ENCODE measurements around the gene ARHGEF4. TPM values are rescaled to one million over a fixed set of nuclear protein-coding genes. Genes with fewer than 3 reads are reported as not detected.

Gene ARHGEF4
- total and polyA plus RNA-seq, 10 of the 15 experiments (the other 5 are each of a cell fraction or from before 2014, with no cell fraction given) = 0.02 to 0.24 (median 0.16) TPM; not detected in 6

DNA sequence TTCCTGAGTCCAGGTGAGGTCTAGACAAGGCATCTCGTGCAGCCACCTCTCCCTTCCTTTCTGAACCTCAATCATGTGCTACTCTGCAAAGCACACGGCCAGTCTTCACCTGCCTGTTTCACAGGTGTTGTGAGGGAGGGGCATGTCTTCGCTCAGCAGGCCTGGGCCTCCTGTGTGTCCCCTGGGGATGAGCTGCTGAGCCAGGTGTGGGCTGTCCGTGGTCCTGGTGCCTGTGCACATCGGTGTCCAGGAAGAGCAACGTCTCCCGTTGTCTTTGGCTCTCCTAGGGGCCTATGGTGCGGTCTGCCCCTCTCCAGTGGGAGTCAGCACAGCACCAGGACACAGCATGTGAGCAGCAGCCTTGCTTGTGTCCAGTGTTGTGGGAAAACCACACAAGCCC, 16.7 kb downstream of the ARHGEF4 start:
- intact Hi-C loops (cut with micrococcal nuclease; ENCODE audit: unreplicated experiment) = no loop called here
- Histone ChIP-seq H3K9me3 (replicated peaks; ENCODE audit: control insufficient read depth, insufficient read depth, low read length) (no peaks in the 10 kb centered on the region), H2AFZ (ENCODE audit: control insufficient read depth, low read depth, low read length) (no peak overlapping the region), H3K36me3 (ENCODE audit: control insufficient read depth in 2 of 2, insufficient read depth in 2 of 2, low read length in 1 of 2) (no peaks in the 10 kb centered on the region), H3K4me2 (ENCODE audit: control insufficient read depth, insufficient read depth) (no peak overlapping the region), H4K20me1 (ENCODE audit: control insufficient read depth, insufficient read depth) (no peaks in the 10 kb centered on the region), H3K27me3 (replicated peaks in 1 of 2; ENCODE audit: control insufficient read depth in 2 of 2, insufficient read depth in 2 of 2, low read length in 1 of 2) (no peaks in the 10 kb centered on the region; a peak in 1 of 4 replicates), H3K4me3 (no peak overlapping the region), H3K4me1 (ENCODE audit: control insufficient read depth, insufficient read depth, low read length) (no peaks in the 10 kb centered on the region), H3K79me2 (ENCODE audit: control insufficient read depth, insufficient read depth, low read length) (no peaks in the 10 kb centered on the region), H3K27ac (ENCODE audit: control insufficient read depth, insufficient read depth) (no peak overlapping the region), H3K9ac (ENCODE audit: control insufficient read depth, insufficient read depth, low read length) (no peak overlapping the region)
- 9% methylated on average over 8 of the region's 8 CpGs for WGBS (ENCODE audit: insufficient coverage, insufficient replicate concordance, low lambda C conversion rate, missing lambda C conversion rate)
- ATAC-seq = no peak
- DNase-seq (ENCODE audit: low read depth, low spot score) = no peak
- in situ Hi-C loops (cut with MboI) = no loop called here
- no TSS peak for BruUV-seq (replicated peaks)
- SMC1A ChIA-PET (ENCODE audit: uncharacterized antibody, unreplicated experiment) = interaction anchor here (1.0 kb wide), 1 partner anchor 20 kb away, joined by 5 read pairs; no protein-coding TSS in a partner anchor
- POLR2A ChIA-PET = no interaction called here
- RAD21 ChIA-PET (ENCODE audit: unreplicated experiment) = no interaction called here
- CTCF ChIA-PET = interaction anchor here (0.7 kb wide), 1 partner anchor 21 kb away, joined by 3 read pairs; no protein-coding TSS in a partner anchor
- no peak for FAIRE-seq
- TF ChIP-seq, protein P1, sequence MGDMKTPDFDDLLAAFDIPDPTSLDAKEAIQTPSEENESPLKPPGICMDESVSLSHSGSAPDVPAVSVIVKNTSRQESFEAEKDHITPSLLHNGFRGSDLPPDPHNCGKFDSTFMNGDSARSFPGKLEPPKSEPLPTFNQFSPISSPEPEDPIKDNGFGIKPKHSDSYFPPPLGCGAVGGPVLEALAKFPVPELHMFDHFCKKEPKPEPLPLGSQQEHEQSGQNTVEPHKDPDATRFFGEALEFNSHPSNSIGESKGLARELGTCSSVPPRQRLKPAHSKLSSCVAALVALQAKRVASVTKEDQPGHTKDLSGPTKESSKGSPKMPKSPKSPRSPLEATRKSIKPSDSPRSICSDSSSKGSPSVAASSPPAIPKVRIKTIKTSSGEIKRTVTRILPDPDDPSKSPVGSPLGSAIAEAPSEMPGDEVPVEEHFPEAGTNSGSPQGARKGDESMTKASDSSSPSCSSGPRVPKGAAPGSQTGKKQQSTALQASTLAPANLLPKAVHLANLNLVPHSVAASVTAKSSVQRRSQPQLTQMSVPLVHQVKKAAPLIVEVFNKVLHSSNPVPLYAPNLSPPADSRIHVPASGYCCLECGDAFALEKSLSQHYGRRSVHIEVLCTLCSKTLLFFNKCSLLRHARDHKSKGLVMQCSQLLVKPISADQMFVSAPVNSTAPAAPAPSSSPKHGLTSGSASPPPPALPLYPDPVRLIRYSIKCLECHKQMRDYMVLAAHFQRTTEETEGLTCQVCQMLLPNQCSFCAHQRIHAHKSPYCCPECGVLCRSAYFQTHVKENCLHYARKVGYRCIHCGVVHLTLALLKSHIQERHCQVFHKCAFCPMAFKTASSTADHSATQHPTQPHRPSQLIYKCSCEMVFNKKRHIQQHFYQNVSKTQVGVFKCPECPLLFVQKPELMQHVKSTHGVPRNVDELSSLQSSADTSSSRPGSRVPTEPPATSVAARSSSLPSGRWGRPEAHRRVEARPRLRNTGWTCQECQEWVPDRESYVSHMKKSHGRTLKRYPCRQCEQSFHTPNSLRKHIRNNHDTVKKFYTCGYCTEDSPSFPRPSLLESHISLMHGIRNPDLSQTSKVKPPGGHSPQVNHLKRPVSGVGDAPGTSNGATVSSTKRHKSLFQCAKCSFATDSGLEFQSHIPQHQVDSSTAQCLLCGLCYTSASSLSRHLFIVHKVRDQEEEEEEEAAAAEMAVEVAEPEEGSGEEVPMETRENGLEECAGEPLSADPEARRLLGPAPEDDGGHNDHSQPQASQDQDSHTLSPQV (IDR thresholded peaks at IDR 0.05) = no peak
- no peak for TF ChIP-seq JUNB (IDR thresholded peaks at IDR 0.05)
- TF ChIP-seq SMC3 (IDR thresholded peaks at IDR 0.05; ENCODE audit: borderline replicate concordance, low read length) = no peak
- no peak for TF ChIP-seq ZZZ3 (IDR thresholded peaks at IDR 0.05; ENCODE audit: control insufficient read depth, insufficient read length, low read depth)
- no peak for TF ChIP-seq CBX5 (IDR thresholded peaks at IDR 0.05; ENCODE audit: low read depth)
- no peak for TF ChIP-seq ASH2L (IDR thresholded peaks at IDR 0.05; ENCODE audit: borderline replicate concordance, low read depth)
- TF ChIP-seq EGR1 (IDR thresholded peaks at IDR 0.05; ENCODE audit: borderline replicate concordance in 1 of 2, low read depth in 2 of 2, low read length in 2 of 2) = no peak
- TF ChIP-seq NBN (IDR thresholded peaks at IDR 0.05) = no peak
- TF ChIP-seq TCF3 (IDR thresholded peaks at IDR 0.05; ENCODE audit: borderline replicate concordance, insufficient read depth, low read depth, low read length) = no peak
- TF ChIP-seq, protein P2, sequence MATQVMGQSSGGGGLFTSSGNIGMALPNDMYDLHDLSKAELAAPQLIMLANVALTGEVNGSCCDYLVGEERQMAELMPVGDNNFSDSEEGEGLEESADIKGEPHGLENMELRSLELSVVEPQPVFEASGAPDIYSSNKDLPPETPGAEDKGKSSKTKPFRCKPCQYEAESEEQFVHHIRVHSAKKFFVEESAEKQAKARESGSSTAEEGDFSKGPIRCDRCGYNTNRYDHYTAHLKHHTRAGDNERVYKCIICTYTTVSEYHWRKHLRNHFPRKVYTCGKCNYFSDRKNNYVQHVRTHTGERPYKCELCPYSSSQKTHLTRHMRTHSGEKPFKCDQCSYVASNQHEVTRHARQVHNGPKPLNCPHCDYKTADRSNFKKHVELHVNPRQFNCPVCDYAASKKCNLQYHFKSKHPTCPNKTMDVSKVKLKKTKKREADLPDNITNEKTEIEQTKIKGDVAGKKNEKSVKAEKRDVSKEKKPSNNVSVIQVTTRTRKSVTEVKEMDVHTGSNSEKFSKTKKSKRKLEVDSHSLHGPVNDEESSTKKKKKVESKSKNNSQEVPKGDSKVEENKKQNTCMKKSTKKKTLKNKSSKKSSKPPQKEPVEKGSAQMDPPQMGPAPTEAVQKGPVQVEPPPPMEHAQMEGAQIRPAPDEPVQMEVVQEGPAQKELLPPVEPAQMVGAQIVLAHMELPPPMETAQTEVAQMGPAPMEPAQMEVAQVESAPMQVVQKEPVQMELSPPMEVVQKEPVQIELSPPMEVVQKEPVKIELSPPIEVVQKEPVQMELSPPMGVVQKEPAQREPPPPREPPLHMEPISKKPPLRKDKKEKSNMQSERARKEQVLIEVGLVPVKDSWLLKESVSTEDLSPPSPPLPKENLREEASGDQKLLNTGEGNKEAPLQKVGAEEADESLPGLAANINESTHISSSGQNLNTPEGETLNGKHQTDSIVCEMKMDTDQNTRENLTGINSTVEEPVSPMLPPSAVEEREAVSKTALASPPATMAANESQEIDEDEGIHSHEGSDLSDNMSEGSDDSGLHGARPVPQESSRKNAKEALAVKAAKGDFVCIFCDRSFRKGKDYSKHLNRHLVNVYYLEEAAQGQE (IDR thresholded peaks at IDR 0.05; ENCODE audit: low read depth, low read length) = no peak
- TF ChIP-seq, protein P3, sequence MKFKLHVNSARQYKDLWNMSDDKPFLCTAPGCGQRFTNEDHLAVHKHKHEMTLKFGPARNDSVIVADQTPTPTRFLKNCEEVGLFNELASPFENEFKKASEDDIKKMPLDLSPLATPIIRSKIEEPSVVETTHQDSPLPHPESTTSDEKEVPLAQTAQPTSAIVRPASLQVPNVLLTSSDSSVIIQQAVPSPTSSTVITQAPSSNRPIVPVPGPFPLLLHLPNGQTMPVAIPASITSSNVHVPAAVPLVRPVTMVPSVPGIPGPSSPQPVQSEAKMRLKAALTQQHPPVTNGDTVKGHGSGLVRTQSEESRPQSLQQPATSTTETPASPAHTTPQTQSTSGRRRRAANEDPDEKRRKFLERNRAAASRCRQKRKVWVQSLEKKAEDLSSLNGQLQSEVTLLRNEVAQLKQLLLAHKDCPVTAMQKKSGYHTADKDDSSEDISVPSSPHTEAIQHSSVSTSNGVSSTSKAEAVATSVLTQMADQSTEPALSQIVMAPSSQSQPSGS (IDR thresholded peaks at IDR 0.05; ENCODE audit: low read length) = no peak
- no peak for TF ChIP-seq ZSCAN29 (IDR thresholded peaks at IDR 0.05)
- TF ChIP-seq SUZ12 (IDR thresholded peaks at IDR 0.05; ENCODE audit: unreplicated experiment) = no peak
- no peak for TF ChIP-seq SREBF2 (IDR thresholded peaks at IDR 0.05; ENCODE audit: low read length)
- no peak for TF ChIP-seq PML (IDR thresholded peaks at IDR 0.05; ENCODE audit: low read length)
- TF ChIP-seq NFYB (IDR thresholded peaks at IDR 0.05; ENCODE audit: insufficient read depth, low read depth, low read length) = no peak
- no peak for TF ChIP-seq SPI1 (IDR thresholded peaks at IDR 0.05; ENCODE audit: borderline replicate concordance, insufficient read depth, low read depth, low read length)
